NCI-H2107 (cell line): Measurements from ENCODE around the gene KLC1.

ENCODE experiments used
- DNase-seq: peaks from one replicate; lab custom pipeline; 2025; lab: John Stamatoyannopoulos, UW

Gene KLC1

DNA sequence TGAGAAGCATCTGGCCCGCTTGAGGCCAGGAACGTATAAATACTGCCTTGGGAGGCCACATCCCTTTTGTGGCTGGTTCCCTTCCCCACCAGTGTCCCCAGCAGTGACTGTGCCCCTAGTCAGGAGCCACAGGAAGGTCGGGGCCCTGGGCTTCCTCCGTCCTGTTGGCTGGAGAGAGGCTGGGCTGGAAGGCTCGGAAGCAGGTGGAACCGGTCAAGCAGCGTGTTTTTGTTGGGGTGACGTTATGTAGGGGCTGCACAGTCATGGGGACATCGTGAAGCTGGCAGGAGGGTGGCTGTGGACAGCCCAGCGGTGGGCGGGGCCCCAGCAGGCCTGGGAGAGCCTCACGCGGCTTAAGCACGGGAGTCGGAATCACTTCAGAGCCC, 76.1 kb downstream of the KLC1 start:
- no peak for DNase-seq

DNA sequence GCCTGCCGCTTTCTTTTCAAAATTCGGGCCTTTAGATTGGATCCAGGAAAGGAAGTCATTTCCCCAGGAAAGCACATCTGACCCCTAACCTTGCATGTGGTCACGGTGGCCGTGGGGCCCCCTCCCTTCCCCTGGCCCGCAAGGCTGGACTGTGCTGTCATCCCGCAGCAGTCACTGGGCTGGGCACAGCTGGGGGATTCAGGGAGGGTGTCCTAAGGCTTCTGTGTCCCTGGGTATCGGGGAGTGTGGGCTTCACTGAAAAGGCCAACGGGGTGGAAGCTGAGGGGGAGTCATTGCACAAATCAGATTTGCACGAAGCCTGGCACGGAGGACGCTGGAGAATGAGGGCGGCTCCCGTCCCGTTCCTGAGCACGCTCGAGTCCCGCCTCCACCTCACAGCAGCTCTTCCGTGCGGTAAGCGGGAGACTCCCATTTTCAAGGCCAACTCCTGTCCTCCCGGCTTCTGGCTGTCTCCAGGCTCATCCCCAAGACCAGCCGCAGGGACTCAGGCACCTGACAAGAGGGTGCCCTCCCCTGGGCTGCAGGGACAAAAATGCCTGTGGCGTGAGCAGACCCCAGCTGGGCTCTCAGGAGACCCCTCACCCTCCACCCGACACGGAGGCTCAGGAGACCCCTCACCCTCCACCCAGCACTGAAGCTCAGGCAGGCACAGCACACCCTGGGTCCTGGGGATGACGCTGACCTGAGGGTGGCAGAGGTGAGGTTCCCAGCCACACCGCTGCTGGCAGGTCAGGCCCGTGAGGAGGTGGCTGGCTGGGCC, 76.7 kb downstream of the KLC1 start:
- DNase-seq = no peak

DNA sequence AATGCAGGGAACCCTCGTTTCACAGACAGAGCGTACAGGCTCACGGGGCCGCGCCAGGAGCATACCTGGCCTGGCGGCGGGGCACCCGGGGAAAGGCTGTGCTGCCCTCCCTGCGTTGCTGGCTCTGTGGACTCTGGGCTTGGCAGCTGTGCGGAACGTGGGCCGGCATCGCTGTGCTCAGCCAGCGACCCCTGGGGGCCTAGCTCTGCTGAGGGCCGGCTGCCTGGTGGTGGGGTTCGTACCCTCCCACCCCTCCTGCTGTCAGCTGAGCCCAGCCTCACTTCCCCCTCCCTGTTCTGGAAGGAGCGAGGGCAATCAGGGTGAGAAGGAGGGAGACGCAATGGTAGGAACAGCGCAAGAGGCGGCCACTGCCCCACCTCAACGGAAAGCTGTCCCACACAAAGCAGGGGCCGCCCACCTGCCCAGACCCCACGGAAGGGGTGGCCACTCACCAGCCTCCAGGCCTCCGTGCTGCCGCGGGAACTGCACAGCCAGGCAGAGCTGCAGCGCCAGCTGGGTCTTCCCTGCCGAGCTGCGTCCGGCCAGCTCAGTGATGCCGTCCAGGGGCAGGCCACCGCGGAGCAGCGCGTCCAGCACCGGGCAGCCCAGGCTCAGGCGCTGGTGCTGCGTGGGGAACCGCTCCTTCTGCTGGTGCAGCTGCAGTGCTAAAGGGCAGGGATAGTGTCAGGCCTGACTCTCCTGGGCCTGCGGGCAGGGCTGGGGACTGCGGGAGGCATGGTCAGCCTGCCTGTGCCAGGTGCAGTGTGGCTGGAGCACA, 77.7 kb downstream of the KLC1 start:
- DNase-seq = no peak

DNA sequence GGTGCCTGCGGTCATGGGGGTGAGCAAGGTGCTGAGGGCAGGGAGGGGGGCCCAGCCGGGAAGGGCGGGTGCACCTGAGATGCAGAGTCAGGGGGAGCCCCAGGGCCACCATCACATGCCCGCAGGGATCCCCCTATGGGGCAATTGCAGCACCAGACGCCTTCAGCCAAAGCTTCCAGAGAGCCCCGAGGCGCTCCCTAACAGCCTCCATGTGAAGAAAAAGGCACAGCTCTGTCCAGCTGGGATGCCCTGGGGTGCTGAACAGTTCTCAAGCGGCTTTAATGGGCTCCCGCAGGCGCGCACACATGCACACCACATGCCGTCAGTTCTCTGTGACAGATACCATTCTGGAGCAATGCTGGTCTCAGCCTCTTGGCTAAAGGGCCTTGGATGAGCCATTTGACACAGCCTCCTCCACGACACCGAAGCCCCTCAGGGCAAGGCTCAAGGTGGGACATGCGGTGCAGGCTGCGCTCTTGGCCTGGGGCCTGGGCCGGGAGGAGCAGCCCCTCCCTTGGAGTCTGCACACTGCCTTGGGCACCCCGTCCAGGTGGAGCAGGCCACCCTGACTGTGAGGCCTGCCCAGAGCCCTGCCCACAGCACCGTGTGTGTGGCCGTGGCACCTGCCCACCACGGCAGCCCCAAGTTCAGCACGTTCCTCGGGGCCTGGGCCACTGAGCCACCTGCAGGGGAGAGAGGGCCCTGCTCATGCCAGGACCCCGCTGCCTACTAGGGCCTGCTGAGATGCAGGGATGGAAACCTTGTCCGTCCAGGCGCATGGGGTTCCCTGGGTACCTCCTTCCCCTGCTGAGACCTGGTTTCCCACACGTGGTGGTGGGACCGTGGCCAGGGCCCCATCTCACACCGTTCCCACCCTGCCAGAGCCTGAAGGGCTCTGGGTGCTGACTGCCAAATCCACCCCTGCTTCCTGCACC, 78.6 kb downstream of the KLC1 start:
- DNase-seq = no peak

DNA sequence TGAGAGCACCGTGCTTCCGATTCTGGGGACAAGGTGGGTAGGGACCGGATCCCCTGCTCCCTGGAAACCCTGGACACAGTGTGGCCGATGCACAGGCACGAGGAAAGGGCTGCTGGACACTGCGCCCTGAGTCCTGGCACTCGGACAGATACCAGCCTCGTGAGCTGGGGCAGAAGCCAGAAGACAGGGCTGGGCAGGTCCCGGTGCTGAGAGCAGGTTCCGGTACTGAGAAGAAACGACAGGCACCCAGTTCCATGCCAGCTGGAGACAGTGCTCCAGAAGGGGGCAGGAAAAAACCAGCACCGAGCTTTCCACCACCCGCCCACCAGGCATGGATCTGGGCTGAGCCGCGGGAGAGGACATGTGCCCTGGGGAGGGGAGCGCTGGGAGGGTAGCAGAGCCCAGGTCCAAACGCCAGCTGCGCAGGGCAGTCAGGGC, 79.8 kb downstream of the KLC1 start:
- DNase-seq = no peak

DNA sequence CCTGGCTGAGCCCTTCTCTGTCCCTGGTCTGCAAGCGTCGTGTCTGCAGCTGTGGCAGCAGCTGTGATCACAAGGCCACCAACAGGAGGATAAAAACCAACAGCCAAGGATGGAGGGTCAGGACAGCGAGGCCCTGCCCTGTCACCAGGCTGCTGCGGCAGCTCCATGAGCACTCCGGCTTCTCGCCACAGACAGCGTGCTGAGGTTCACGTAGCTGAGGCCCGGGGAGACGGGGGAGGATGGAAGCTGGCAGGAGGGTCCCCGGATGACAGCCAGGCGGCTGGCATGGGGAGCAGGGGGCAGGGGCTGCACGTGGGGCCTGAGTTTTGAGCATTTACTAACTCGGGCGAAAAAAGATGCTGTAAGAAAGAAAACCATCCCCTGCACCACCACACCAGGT, 80.8 kb downstream of the KLC1 start:
- no peak for DNase-seq

DNA sequence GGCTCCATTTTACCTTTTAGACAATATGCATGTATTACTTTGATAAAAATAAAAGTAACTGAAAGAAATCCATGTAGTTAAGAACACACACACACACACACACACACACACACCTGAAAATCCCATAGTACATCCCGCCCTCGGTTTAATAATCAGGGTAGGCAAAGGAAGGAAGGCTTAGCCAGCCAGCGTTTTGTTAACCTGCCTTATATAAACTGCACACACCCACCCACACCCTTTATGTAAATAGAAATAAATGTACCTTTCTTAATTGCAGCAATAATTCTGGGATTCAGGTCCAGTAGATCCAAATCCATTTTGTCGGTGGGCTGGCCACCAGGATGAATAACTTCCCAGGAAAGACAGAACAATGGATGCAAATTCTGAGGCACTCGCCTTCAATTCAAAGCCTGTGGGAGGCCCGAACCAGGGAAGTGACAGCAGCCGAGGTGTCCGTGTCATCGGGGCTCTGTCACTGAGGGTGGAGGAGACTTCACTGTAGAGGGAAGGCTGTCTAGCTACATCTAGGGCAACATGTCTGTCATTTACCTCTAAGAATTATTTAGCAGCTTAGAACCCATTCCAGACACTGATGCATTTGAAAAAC, 81.9 kb downstream of the KLC1 start:
- no peak for DNase-seq

DNA sequence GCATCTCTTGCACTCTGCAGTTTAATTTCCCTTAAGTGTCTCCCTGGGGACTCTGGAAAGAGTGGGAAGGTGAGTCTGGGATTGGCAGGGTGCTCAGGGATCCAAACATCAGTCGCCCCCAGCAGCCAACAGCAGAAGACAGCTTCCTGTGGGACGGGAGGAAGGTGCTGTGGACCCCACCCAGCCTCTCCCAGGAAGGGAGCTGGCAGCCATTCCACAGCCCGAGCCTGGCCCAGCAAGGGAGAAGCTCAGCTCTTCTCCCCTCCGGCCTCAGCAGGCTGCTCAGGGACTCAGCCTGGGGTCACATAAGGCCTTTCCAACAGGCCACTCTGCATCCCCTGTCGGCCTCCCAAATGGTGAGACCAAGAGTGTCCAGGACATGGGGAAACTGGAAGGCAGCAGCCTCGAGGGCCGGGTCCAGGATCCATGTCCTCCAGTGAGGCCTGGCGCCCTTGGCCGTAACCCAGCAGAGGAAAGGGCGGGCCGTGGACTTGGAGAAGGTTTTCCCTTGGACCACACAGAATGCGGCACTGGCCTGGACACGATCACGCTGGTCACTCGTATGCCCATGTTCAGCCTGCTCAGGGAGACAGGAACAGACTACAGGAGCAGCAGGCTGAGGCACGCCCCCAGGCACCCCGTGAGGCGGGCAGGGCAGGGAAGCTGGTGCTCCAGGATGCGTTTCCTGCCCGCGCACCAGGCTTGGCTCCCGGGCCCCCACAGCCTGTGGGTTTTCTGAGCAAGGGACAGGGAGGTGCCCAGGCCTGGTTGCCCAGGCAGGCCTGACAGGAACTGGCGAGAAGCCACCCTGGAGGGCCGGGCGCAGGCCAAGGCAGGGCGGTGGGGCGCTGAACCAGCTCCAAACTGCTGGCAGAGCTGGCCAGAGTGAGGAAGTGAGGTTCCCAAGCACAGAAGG, 82.8 kb downstream of the KLC1 start:
- DNase-seq = no peak

DNA sequence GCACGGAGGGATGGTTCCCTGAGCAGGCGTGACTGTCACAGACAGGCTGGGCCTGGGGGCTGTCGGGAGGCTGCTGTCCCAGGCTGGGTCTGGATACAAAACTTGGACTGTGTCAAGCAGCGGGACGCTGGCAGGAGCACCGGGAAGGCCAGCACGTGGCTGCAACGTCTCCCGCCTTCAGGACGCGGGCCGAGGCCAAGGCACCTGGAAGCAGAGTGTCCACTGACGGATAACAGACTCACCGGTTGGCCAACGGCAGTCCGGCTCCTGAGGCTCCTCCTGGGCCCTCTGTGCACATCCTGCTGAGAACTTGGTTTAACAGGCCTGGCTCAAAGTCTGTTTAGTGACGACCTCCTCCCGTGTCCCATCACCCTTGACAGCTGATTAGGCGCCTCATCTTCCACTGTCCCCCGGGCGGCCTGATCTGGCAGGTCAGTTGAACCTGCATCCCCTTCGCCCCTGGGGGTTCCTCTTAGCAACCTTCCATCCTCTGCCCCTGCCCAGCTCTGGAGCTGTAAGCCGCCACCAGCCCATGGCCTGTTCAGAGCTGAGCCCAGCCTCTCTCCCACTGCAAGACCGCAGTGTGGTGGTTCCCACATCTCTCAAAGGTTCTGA, 83.7 kb downstream of the KLC1 start:
- no peak for DNase-seq

DNA sequence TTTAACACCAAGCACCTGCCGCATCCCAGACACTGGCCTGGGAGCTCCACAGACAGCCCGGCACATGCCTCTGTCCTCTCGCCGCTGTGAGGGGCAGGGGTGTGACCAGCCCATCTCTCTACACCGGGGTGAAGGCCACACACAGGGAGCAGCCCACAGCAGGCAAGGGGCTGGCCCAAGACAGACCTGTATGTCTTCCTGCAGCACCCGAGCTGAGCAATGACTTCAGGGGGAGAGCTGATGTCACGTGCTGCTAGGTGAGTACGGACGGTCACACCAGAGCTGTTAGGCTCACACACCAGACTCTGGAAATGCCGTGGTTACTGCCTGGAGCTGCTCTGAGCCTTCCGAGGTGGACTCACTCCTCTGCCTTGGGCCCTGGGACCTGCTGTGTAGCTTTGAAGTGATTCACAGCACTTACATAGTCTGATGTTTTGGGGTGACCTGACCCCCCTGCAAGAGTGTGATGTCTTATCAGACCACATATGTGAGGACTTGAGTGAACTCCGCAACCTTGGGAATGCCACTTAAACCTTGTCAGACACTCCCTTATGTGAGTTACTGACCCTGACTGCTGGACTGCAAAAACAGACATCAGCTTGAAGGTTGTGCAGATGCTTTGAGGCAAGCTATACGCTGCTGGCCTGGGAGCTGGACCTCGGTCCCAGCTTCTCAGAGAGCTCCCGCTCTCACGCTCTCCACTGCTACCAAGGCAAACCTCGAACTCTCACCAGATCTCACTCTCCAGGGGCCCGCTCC, 84.5 kb downstream of the KLC1 start:
- no peak for DNase-seq

DNA sequence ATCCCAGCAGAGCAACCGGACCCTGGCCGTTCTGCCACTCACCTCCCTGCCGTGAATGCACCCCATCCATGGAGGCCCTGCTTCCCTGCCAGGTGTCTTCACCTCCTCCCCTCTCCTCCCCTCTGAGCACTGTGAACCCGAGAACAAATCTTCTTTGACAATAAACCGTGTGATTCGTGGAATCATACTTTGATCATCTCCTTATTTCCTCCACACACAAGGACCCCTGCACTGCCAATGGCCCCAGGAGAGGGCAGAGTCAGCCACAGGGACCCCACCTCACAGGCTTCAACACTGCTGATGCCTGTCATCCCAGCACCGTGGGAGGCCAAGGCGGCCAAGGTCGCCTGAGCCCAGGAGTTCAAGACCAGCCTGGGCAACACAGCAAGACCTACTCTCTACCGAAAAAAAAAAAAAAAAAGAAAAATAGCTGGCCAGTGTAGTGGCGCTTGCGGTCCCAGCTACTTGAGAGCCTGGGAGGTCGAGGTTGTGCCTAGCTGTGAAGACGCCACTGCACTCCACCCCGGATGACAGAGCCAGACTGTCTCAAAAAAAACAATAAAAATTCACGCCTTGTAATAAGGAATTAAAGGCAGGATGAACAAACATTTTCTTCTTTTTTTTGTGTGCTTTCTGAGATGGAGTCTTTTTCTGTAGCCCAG, 85.2 kb downstream of the KLC1 start:
- DNase-seq = no peak

DNA sequence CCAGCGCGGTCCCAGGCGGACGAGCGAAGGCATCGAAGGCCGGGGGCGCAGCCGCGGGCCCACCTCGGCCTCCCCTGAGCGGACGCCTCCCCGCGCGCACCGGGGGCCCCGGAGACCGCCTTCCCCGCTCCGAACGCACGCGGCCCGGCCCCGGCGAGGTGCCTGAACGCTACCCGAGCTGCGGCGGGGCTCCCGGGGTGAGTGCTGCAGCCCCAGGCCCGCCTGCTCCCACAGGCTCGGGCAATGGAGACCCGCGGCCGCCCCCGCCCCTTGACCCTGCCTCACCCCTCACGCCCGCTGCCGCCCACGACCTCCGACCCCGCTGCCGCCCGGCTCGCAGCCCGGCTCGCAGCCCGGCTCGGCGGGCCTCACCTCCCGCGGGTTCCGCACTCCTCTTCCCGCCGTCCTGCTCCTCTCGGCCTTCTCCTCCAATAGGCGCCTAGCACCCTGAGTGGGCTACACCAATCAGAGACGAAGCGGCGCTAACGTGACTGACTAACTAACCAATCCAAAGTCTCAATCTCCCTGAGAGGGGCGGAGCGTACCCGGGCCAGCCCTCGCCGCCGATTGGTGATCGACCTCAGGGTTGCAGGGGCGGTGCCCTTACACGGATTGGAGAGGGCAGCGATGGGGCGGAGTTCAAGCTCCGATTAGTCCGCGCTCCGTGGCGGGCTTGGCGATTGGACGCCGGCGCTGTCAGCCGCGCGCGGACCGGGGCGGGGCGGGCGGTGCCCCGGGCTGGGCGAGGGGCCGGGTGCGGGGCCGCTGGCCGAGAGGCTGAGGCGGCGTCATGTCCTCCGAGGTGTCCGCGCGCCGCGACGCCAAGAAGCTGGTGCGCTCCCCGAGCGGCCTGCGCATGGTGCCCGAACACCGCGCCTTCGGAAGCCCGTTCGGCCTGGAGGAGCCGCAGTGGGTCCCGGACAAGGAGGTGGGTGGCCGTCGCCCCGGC, 86.3 kb downstream of the KLC1 start, which contains the start of the genes XRCC3 and ZFYVE21:
XRCC3 (minus strand) TSS at position 400 of the 949 bp plus-strand sequence. CDS start 4,364 bp downstream, outside the sequence.
ZFYVE21 (plus strand) TSS at position 759 of the 949 bp plus-strand sequence; CDS start at position 791, 32 bp downstream.
- peak; percentile 99 for DNase-seq

DNA sequence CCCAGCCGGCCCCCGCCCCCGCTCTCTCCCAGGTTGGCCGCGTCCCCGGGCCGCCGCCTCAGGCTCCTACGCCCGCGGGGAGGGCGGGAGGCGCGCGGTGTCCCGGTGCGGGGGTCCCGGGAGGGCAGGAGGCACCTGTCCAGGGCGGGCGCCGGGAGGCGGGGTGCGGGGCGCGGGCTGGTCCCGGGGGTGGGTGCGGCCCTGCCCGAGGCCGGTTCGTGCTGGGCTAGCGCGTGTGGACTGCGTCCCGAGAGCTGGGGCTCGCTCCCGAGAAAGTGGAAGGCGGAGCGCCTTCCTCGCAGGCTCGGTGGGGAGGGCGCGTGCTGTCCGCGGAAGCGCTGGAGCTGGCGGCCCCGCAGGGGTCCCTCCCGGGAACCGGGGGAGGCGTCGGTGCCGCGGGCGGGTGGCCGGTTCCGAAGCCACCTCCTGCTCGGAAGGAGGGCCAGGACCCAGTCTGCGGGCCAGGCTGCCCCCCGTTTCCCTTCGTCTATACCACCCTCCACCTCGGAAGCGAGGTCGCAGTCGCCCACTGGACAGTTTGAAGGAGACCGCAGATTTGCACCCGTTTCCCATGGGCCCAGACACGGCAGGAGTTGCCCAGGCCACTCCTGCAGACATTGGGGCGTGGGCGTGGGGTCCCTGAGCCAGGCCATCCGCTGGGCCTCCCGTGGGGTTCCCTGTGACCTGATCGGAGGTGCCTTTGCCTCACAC, 87.2 kb downstream of the KLC1 start:
- no peak for DNase-seq

DNA sequence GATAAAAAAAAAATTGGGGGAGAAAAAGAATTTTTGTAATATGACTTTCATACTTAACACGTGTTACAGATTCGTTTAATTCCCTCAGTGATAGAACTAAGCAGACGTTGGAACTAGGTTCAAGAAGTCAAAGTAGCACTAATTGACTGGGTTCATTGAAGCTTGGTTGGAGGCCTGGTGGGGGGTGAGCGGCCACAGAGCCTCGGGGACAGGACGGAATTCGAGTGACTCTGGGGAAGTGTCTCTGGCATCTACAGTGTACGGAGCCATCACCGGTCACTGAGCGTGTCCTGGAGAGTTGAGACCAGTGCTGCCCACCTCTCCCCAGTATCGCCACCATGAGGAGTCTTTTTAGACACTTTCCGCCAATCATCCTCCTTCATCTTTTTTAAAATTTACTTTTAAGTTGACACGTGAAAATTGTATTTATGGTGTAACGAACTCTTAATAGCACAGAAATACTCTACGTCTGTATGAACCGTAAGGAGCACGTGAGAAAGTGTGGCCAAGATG, 87.9 kb downstream of the KLC1 start:
- DNase-seq = no peak

DNA sequence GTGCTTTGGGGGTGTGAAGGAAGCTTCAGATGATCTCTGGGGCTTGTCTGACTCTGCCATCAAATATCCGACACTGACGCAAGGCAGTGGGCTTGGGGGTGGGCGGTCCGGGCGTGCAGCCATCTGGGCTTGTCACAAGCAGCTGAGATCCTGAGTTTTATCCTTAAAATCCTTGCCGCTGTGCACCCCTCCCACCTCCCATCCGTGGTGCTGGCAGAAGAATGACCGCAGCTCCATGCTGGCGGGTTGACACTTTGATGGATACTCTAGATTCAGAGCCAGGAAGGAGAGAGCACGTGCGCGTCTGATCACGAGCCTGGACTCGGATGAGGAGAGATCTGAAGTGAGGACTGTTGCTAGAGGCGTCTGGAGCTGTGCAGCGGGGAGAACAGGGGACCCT, 89.6 kb downstream of the KLC1 start:
- no peak for DNase-seq

DNA sequence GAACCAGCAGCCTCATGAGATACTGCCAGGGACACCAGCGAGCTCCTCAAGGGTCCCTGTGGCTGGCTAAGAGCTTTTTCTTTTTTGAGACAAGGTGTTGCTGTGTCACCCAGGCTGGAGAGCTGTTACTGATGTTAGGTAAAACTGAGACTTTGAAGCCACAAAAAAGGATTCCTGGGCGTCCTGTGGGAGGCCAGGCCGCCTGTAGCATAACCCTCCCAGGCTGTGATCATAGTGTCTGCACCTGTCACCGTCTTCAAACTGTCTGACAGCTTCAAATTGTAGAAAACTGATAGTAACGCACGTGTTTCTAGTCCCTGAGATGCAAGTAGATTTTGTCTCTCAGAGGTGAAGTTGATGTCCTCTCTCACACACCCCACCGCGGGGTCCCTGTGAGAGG, 90.7 kb downstream of the KLC1 start:
- DNase-seq = no peak
